DOHH2 (cell line): ENCODE measurements around the gene CTSF.
"Not testable (repeated sequence)": the region's sequence is repeated elsewhere in the genome, so short reads cannot be mapped to it uniquely, and the experiment has no call there.

Source experiments
- H3F3A ChIP-seq: fragments of 200-600 bp; sonication (generic), shearing (Covaris generic); 2 replicates; pipeline ENCODE4 v1.6.0; 2016; ENCODE audit warnings: antibody characterized with exemption, mild to moderate bottlenecking; ENCODE audit not compliant: control insufficient read depth, insufficient read depth
- H3K27ac ChIP-seq: fragments of 200-600 bp; sonication (generic); 2 replicates; pipeline ENCODE4 v1.5.1; 2014; ENCODE audit warnings: low read depth, mild to moderate bottlenecking, low read length, moderate library complexity
- H3K27me3 ChIP-seq: fragments of 200-600 bp; sonication (generic); 2 replicates; pipeline ENCODE4 v1.6.1; 2014; ENCODE audit warnings: mild to moderate bottlenecking, low read length, mixed read lengths; ENCODE audit not compliant: control insufficient read depth
- H3K36me3 ChIP-seq: fragments of 200-600 bp; sonication (generic); 2 replicates; pipeline ENCODE4 v1.6.1; 2014; ENCODE audit warnings: mild to moderate bottlenecking, low read length, moderate library complexity, mixed read lengths; ENCODE audit not compliant: control insufficient read depth
- H3K4me1 ChIP-seq: fragments of 200-600 bp; sonication (generic); 2 replicates; pipeline ENCODE4 v1.6.1; 2014; ENCODE audit warnings: mild to moderate bottlenecking, low read length, mixed read lengths; ENCODE audit not compliant: control insufficient read depth
- H3K4me2 ChIP-seq: fragments of 200-600 bp; sonication (generic); 2 replicates; pipeline ENCODE4 v1.6.0; 2014; ENCODE audit warnings: mild to moderate bottlenecking, low read length, moderate library complexity
- H3K4me3 ChIP-seq: fragments of 200-600 bp; sonication (generic); 2 replicates; pipeline ENCODE4 v1.5.1; 2014; ENCODE audit warnings: mild to moderate bottlenecking, low read length, mixed read lengths
- H3K79me2 ChIP-seq: fragments of 200-600 bp; sonication (generic); 2 replicates; pipeline ENCODE4 v1.6.1; 2014; ENCODE audit warnings: mild to moderate bottlenecking, low read length, mixed read lengths; ENCODE audit not compliant: control insufficient read depth
- H3K9me2 ChIP-seq: fragments of 200-600 bp; sonication (generic); replicated peaks from 2 replicates; pipeline ENCODE4 v1.6.1; 2014; ENCODE audit warnings: mild to moderate bottlenecking, low read length, mixed read lengths; ENCODE audit not compliant: control insufficient read depth
- H3K9me3 ChIP-seq: fragments of 200-600 bp; sonication (generic); 2 replicates; pipeline ENCODE4 v1.6.1; 2014; ENCODE audit warnings: antibody characterized with exemption, low read length, mixed read lengths; ENCODE audit not compliant: control insufficient read depth, insufficient read depth
- H4K20me1 ChIP-seq: fragments of 200-600 bp; sonication (generic); 2 replicates; pipeline ENCODE4 v1.6.0; 2014; ENCODE audit warnings: low read depth, mild to moderate bottlenecking, antibody characterized with exemption, low read length, moderate library complexity; ENCODE audit not compliant: control insufficient read depth, insufficient read depth
- EZH2phosphoT487 ChIP-seq: fragments of 200-600 bp; sonication (generic); IDR thresholded peaks from 2 replicates; pipeline ENCODE4 v1.6.1; 2017; ENCODE audit warnings: borderline replicate concordance, mild to moderate bottlenecking, antibody characterized with exemption, low read length, moderate library complexity, mixed read lengths
- TF ChIP-seq, protein P1 (sequence below): fragments of 200-600 bp; sonication (generic); IDR thresholded peaks from one replicate; pipeline ENCODE4 v1.5.1; 2014; ENCODE audit warnings: antibody characterized with exemption, mild to moderate bottlenecking, low read depth, low read length; ENCODE audit not compliant: poor library complexity, severe bottlenecking

CTSF gene

DNA sequence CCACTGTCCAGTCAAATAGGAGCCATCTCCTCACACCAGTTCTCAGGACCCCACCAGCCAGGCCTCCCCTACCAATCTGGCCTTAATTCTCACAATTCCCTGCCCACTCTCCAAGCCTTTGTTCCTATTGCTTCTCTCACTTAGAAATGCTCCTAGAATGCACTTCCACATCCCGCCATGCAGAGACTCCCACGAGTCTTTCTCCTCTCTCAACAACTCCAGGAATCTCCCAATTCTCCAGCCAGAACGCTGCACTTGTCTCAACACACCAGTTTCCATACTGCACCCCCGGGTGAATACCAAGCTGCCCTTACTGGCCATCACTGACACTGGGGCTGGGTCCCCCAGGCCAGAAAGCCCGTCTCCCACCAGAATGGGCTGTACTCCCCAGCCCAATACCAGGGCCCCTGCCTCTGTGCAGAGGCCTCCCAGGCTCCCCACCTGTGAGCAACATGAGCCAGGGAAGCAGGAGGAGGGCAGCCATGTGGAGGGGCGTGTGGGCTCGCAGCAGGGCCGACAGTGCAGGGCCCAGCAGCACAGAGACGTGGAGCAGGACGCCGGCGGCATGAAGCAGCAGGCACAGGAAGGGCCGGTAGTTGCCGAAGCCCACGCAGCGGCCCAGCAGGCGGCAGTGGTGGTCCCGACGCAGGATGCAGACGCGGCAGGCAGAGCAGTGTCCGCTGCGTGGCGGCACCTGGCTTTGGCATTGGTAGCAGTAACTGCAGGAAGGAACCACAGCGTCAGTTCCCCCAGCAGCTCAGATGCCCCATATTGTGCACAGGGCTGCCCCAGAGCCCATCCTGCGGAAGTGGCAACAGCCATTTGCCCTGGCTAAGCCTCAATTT lies 24.9 kb downstream of the CTSF start:
- Histone ChIP-seq H3K27ac (no peak overlapping the region), H3K9me3 (no peaks in the 10 kb centered on the region), H3K79me2 (peaks cover 6% of the 10 kb centered on the region), H3K4me2 (peak overlapping the region; percentile 91), H3K36me3 (no peaks in the 10 kb centered on the region; the same call in 1 of the 2 replicates), H3F3A (peaks cover 4% of the 10 kb centered on the region; the same call in 1 of the 2 replicates), H3K4me1 (peaks cover 30% of the 10 kb centered on the region), H3K9me2 (no peaks in the 10 kb centered on the region), H3K27me3 (peaks cover 21% of the 10 kb centered on the region), H3K4me3 (peak overlapping the region; percentile 63), H4K20me1 (no peaks in the 10 kb centered on the region)
- TF ChIP-seq, protein P1, sequence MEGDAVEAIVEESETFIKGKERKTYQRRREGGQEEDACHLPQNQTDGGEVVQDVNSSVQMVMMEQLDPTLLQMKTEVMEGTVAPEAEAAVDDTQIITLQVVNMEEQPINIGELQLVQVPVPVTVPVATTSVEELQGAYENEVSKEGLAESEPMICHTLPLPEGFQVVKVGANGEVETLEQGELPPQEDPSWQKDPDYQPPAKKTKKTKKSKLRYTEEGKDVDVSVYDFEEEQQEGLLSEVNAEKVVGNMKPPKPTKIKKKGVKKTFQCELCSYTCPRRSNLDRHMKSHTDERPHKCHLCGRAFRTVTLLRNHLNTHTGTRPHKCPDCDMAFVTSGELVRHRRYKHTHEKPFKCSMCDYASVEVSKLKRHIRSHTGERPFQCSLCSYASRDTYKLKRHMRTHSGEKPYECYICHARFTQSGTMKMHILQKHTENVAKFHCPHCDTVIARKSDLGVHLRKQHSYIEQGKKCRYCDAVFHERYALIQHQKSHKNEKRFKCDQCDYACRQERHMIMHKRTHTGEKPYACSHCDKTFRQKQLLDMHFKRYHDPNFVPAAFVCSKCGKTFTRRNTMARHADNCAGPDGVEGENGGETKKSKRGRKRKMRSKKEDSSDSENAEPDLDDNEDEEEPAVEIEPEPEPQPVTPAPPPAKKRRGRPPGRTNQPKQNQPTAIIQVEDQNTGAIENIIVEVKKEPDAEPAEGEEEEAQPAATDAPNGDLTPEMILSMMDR, result peak; percentile 62
- TF ChIP-seq EZH2phosphoT487, result no peak

DNA sequence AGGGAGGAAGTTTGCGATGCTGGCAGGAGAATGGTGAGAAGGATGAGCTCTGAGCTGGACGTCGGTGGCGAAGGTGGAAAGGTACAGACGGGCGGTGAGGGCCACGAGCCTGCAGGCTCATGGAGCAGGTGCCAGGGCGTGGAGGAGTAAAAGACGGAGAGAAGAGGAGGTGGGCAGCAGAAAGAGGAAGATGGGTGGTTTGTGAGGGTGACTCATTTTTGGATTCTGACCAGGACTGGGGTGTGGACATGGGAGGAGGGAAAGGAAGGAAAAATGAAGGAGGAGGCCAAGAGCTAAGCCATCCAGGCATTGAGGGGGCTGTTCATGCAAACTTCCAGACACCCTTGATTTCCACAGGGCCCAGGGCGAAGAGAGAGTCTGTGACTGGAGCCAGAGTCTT lies 26.0 kb downstream of the CTSF start:
- Histone ChIP-seq H3K4me2 (no peak overlapping the region), H3K79me2 (peaks cover 6% of the 10 kb centered on the region), H3K27ac (no peak overlapping the region), H3F3A (peaks cover 4% of the 10 kb centered on the region; the same call in 1 of the 2 replicates), H3K4me1 (peaks cover 30% of the 10 kb centered on the region), H3K9me3 (no peaks in the 10 kb centered on the region), H3K36me3 (no peaks in the 10 kb centered on the region; the same call in 1 of the 2 replicates), H3K27me3 (peaks cover 12% of the 10 kb centered on the region), H4K20me1 (no peaks in the 10 kb centered on the region), H3K9me2 (no peaks in the 10 kb centered on the region), H3K4me3 (no peak overlapping the region)
- TF ChIP-seq, protein P1, result no peak
- TF ChIP-seq EZH2phosphoT487, result no peak

DNA sequence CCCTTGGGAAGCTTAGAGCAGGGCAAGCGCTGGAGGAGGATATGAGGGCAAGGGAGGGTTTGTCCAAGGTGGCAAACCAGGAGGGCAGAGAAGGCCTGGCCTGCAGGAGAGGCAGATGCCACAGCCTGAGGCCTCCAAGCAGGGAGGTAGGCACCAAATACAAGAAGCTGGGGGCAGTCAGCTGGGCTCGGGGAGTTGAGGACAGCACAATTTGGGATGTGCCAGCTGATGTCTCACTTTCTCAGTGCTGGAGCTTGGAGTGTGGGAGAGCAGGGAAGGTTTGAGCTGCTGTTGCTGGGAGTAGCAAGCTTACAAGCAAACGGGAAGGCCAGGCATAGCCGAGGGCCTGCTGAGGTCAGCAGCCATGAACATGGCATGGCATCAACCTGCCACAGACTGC lies 26.5 kb downstream of the CTSF start:
- Histone ChIP-seq H3K27me3 (peaks cover 7% of the 10 kb centered on the region), H3F3A (peaks cover 4% of the 10 kb centered on the region; the same call in 1 of the 2 replicates), H3K27ac (no peak overlapping the region), H3K9me2 (no peaks in the 10 kb centered on the region), H3K79me2 (peaks cover 6% of the 10 kb centered on the region), H3K9me3 (no peaks in the 10 kb centered on the region), H3K36me3 (no peaks in the 10 kb centered on the region; the same call in 1 of the 2 replicates), H3K4me3 (no peak overlapping the region), H4K20me1 (no peaks in the 10 kb centered on the region), H3K4me1 (peaks cover 28% of the 10 kb centered on the region), H3K4me2 (no peak overlapping the region)
- TF ChIP-seq, protein P1, result no peak
- TF ChIP-seq EZH2phosphoT487, result no peak

DNA sequence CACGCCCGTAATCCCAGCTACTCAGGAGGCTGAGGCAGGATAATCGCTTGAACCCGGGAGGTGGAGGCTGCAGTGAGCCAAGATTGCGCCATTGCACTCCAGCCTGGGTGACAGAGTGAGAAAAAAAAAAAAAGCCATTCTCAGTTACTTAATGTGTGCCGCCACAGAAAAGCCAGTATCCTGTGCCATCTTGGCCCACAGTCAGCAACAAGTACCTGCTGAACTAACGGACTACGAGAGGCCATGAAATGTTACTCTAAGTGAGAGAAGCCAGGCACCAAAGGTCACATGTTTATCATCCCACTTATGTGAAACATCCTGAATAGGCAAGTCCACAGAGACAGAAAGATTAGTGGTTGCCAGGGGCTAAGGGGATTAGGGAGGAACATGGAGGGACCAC lies 27.8 kb downstream of the CTSF start:
- not testable (repeated sequence) for H3K36me3 ChIP-seq, H3K9me3 ChIP-seq, H3F3A ChIP-seq, H3K4me2 ChIP-seq, H4K20me1 ChIP-seq, H3K27ac ChIP-seq, H3K27me3 ChIP-seq, H3K9me2 ChIP-seq, H3K4me3 ChIP-seq, H3K79me2 ChIP-seq
- peaks cover 21% of the 10 kb centered on the region for H3K4me1 ChIP-seq
